B cell (primary cell): ENCODE measurements around the gene RAB9A. TPM values are rescaled to one million over a fixed set of nuclear protein-coding genes. Genes with fewer than 3 reads are reported as not detected.

ENCODE experiments used
- ATAC-seq: fragments of 200-7000 bp; cut with Tn5 transposase; one replicate; pipeline ENCODE4 v1.10.0; 2021; ENCODE audit warnings: low read depth, mild to moderate bottlenecking, moderate number of reproducible peaks, moderate library complexity
- CTCF ChIA-PET: fragments of 350-600 bp; sonication (Branson Sonifier 250); formaldehyde crosslinking; loops from one replicate; lab custom pipeline; 2021; ENCODE audit warnings: antibody characterized with exemption, inconsistent platforms; lab: Charles Lee
- POLR2A ChIA-PET: fragments of 350-600 bp; sonication (Branson Sonifier 250); formaldehyde crosslinking; loops from one replicate; lab custom pipeline; 2021; ENCODE audit warnings: antibody characterized with exemption; lab: Charles Lee
- DNase-seq: peaks from one replicate; pipeline ENCODE4 v3.0.0; 2013
- H2AFZ ChIP-seq: 2 replicates; pipeline ENCODE4 v1.6.1; 2012; ENCODE audit warnings: mild to moderate bottlenecking, low read depth, low read length; ENCODE audit not compliant: insufficient read depth, poor library complexity, severe bottlenecking
- H3K27ac ChIP-seq, 2 donors: 1 replicate in 1 of 2; 2 replicates in 1 of 2; pipeline ENCODE4 v1.5.1; 2012 to 2013; ENCODE audit warnings: low read length in 2 of 2, mild to moderate bottlenecking in 2 of 2, moderate library complexity in 1 of 2
- H3K27me3 ChIP-seq, 4 experiments: fragments of 200-600 bp in 1 of 4; sonication (generic) in 1 of 4; replicated peaks in 1 of 4; 1 replicate in 2 of 4; 2 replicates in 2 of 4; pipeline versions ENCODE4 v1.6.1 to v1.7.0; 2013 to 2016; ENCODE audit warnings: low read length in 3 of 4, mild to moderate bottlenecking in 2 of 4, mixed read lengths in 1 of 4, moderate library complexity in 1 of 4; ENCODE audit not compliant: insufficient read depth in 4 of 4, control insufficient read depth in 3 of 4; ENCODE audit errors: control extremely low read depth in 1 of 4
- H3K36me3 ChIP-seq, 2 experiments: replicated peaks in 1 of 2; 1 replicate in 1 of 2; 2 replicates in 1 of 2; pipeline versions ENCODE4 v1.6.1 to v1.7.1; 2013; ENCODE audit warnings: low read length in 1 of 2; ENCODE audit not compliant: insufficient read depth in 2 of 2, control insufficient read depth in 1 of 2; ENCODE audit errors: control extremely low read depth in 1 of 2, extremely low read depth in 1 of 2
- H3K4me1 ChIP-seq, 2 donors: fragments of 200-600 bp in 1 of 2; sonication (generic) in 1 of 2; 1 replicate in 1 of 2; 2 replicates in 1 of 2; pipeline versions ENCODE4 v1.5.1 to v1.6.1; 2013 to 2017; ENCODE audit warnings: low read length in 2 of 2; ENCODE audit not compliant: control insufficient read depth in 2 of 2, insufficient read depth in 2 of 2
- H3K4me2 ChIP-seq: replicated peaks from 2 replicates; pipeline ENCODE3; 2012; ENCODE audit warnings: mild to moderate bottlenecking, low read depth, low read length; ENCODE audit not compliant: poor library complexity, severe bottlenecking
- H3K4me3 ChIP-seq, 5 experiments: fragments of 200-600 bp in 1 of 5; sonication (generic) in 1 of 5; 1 replicate in 3 of 5; 2 replicates in 2 of 5; pipeline versions ENCODE4 v1.5.1 to v1.7.0; 2011 to 2016; ENCODE audit warnings: low read length in 4 of 5, mild to moderate bottlenecking in 4 of 5, low read depth in 2 of 5, control low read depth in 1 of 5, moderate library complexity in 1 of 5; ENCODE audit not compliant: insufficient read depth in 1 of 5; ENCODE audit errors: control extremely low read depth in 1 of 5, extremely low read depth in 1 of 5
- H3K79me2 ChIP-seq: fragments of 200-600 bp; sonication (generic); one replicate; pipeline ENCODE4 v1.6.0; 2016; ENCODE audit warnings: low read length; ENCODE audit not compliant: control insufficient read depth, insufficient read depth
- H3K9ac ChIP-seq: fragments of 200-600 bp; sonication (generic); 2 replicates; pipeline ENCODE4 v1.6.1; 2017; ENCODE audit warnings: mild to moderate bottlenecking, low read length, moderate library complexity
- H3K9me3 ChIP-seq, 3 donors: one replicate each; pipeline versions ENCODE4 v1.6.1 to v1.7.1; 2013; ENCODE audit warnings: low read length in 2 of 3; ENCODE audit not compliant: control insufficient read depth in 2 of 3, insufficient read depth in 1 of 3; ENCODE audit errors: control extremely low read depth in 1 of 3
- H4K20me1 ChIP-seq: 2 replicates; pipeline ENCODE4 v1.6.0; 2012; ENCODE audit warnings: mild to moderate bottlenecking, low read length; ENCODE audit not compliant: insufficient read depth, control insufficient read depth, poor library complexity, severe bottlenecking
- H3K27ac Mint-ChIP-seq: one replicate; pipeline ENCODE4 v1.8.0; 2021; ENCODE audit warnings: mixed read lengths
- H3K27me3 Mint-ChIP-seq: one replicate; pipeline ENCODE4 v1.8.0; 2021; ENCODE audit warnings: mixed read lengths
- H3K4me1 Mint-ChIP-seq: one replicate; pipeline ENCODE4 v1.8.0; 2021; ENCODE audit warnings: mixed read lengths
- H3K4me3 Mint-ChIP-seq: one replicate; pipeline ENCODE4 v1.8.0; 2021; ENCODE audit warnings: mixed read lengths
- H3K9me3 Mint-ChIP-seq: one replicate; pipeline ENCODE4 v1.8.0; 2022; ENCODE audit warnings: mixed read lengths; ENCODE audit not compliant: insufficient read depth
- EZH2 ChIP-seq: IDR thresholded peaks from 2 replicates; pipeline ENCODE4 v1.6.1; 2012; ENCODE audit warnings: borderline replicate concordance, low read depth, mild to moderate bottlenecking, moderate library complexity, low read length; ENCODE audit not compliant: insufficient read depth, poor library complexity, severe bottlenecking
- WGBS: methylation state at CpG from one replicate; pipeline ENCODE4 v1.1.5; 2013; ENCODE audit warnings: missing lambda C conversion rate; ENCODE audit not compliant: insufficient coverage; 5-methylcytosine and 5-hydroxymethylcytosine counted together
- intact Hi-C: fragments of 100-400 bp; cut with micrococcal nuclease; formaldehyde crosslinking; loops from one replicate; pipeline ENCODE4 v1.10.0; 2022
- polyA plus RNA-seq: library from polyadenylated mRNA; depleted of rRNA; stranded (reverse); fragments of >200 nt; gene quantifications from 2 replicates; pipeline ENCODE4 v1.2.3, GENCODE V29; 2012
- total RNA-seq, 2 donors: library from RNA; stranded (reverse); fragments of 120-200 nt in 1 of 2; gene quantifications; 1 replicate in 1 of 2; 2 replicates in 1 of 2; pipeline versions ENCODE4 v1.2.3 to v1.2.4, GENCODE V29; 2013 to 2022
- TF ChIP-seq, protein P1 (sequence below): fragments of 200-600 bp; IDR thresholded peaks from one replicate; pipeline ENCODE4 v1.8.0; 2022; ENCODE audit warnings: antibody characterized with exemption, mild to moderate bottlenecking

RAB9A gene
- total and polyA plus RNA-seq, 2 donors (not counting 1 experiment from before 2014, with no cell fraction given): 11.9 to 16.7 TPM

DNA sequence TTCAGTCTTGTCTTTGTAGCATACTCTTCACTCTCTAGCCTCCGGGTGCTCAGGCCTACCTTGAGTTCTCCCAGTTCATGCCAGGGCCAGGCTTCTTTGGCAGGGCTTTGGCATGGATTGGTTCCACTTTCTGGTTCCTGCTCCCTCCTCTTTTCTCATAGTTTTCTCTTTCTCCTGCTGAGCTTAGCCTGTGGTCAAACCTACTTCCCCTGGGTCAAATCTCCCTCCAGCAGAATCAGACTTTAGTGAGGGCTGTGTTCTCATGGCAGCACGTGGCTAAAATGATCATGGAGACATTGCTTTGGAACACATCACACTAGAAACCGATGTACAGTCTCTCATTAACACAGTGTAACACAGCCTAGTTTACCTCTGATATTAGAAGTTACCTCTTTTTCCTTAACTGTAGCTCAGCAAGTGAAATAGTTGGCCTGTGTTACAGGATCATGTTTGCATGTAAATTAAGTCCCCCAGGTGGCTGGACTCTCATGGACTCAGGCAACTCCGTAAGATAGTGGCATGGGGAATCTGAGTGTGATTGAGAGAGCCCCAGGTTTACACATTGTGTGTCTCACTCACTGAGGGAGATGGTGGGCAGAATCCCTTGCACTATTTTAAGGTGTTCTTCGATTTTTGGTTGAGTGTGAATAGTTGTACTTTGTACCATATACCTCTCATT is 13.3 kb downstream of the RAB9A start:
- ChIA-PET POLR2A (no interaction called here), CTCF (interaction anchor here (0.9 kb wide), 1 partner anchor 43 kb away, joined by 3 read pairs; no protein-coding TSS in a partner anchor)
- H3K4me2 ChIP-seq: no peak overlapping the region
- TF ChIP-seq, protein P1, sequence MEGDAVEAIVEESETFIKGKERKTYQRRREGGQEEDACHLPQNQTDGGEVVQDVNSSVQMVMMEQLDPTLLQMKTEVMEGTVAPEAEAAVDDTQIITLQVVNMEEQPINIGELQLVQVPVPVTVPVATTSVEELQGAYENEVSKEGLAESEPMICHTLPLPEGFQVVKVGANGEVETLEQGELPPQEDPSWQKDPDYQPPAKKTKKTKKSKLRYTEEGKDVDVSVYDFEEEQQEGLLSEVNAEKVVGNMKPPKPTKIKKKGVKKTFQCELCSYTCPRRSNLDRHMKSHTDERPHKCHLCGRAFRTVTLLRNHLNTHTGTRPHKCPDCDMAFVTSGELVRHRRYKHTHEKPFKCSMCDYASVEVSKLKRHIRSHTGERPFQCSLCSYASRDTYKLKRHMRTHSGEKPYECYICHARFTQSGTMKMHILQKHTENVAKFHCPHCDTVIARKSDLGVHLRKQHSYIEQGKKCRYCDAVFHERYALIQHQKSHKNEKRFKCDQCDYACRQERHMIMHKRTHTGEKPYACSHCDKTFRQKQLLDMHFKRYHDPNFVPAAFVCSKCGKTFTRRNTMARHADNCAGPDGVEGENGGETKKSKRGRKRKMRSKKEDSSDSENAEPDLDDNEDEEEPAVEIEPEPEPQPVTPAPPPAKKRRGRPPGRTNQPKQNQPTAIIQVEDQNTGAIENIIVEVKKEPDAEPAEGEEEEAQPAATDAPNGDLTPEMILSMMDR: no peak
- no peak for TF ChIP-seq EZH2
- H3K27me3 Mint-ChIP-seq: no peaks in the 10 kb centered on the region
- H3K4me3 Mint-ChIP-seq: no peak overlapping the region
- DNase-seq (no peak), ATAC-seq (no peak)
- H3K79me2 ChIP-seq: peaks cover 65% of the 10 kb centered on the region
- H3K27ac Mint-ChIP-seq: no peak overlapping the region
- no peak overlapping the region for H2AFZ ChIP-seq
- peaks cover 28 to 42% of the 10 kb centered on the region in 2 donors for H3K4me1 ChIP-seq
- no peak overlapping the region for H3K9ac ChIP-seq
- WGBS: 80% methylated on average over 1 of the region's 5 CpGs
- peaks cover 0 to 2% of the 10 kb centered on the region in 2 experiments for H3K36me3 ChIP-seq
- peaks cover 22% of the 10 kb centered on the region for H4K20me1 ChIP-seq
- intact Hi-C loops: no loop called here
- no peak overlapping the region for H3K4me3 ChIP-seq
- H3K27ac ChIP-seq: no peak overlapping the region
- peaks cover 54% of the 10 kb centered on the region for H3K4me1 Mint-ChIP-seq
- H3K27me3 ChIP-seq: no peaks in the 10 kb centered on the region
- no peaks in the 10 kb centered on the region for H3K9me3 Mint-ChIP-seq
- no peaks in the 10 kb centered on the region for H3K9me3 ChIP-seq

DNA sequence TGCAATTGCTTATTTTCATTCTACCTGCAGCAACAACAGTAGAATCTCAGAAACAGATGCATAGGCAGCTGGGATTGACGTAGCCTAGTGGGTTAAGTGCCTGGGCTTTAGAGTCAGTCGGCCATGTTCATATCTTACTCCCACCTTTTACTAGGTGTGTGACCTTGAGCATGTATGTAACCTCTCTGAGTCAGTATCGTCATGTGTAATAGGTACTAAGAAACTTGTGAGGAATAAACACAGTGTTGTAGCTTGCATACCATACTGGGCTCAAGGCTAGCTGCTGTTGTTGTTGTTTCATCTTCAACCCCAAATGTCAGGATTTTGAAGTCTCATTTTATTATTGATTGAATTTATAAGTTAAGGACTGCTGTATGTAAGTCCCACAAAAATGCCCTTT is 14.2 kb downstream of the RAB9A start:
- no peak for ATAC-seq
- Histone ChIP-seq H3K4me2 (no peak overlapping the region), H3K79me2 (peaks cover 60% of the 10 kb centered on the region), H3K9ac (no peak overlapping the region), H2AFZ (no peak overlapping the region), H3K4me3 (no peak overlapping the region), H3K4me1 (peaks cover 19 to 34% of the 10 kb centered on the region in 2 donors), H3K36me3 (peaks cover 0 to 2% of the 10 kb centered on the region in 2 experiments), H4K20me1 (peaks cover 22% of the 10 kb centered on the region), H3K27ac (no peak overlapping the region), H3K9me3 (no peaks in the 10 kb centered on the region), H3K27me3 (no peaks in the 10 kb centered on the region)
- DNase-seq: no peak
- ChIA-PET POLR2A (no interaction called here), CTCF (no interaction called here)
- WGBS: no CpG with 5 or more reads among the region's 3 CpGs
- H3K27ac Mint-ChIP-seq: no peak overlapping the region
- H3K4me1 Mint-ChIP-seq: peaks cover 45% of the 10 kb centered on the region
- intact Hi-C loops: no loop called here
- no peaks in the 10 kb centered on the region for H3K27me3 Mint-ChIP-seq
- H3K4me3 Mint-ChIP-seq: no peak overlapping the region
- no peaks in the 10 kb centered on the region for H3K9me3 Mint-ChIP-seq
- TF ChIP-seq EZH2: no peak
- TF ChIP-seq, protein P1: no peak
